ENCODE measurements around the gene EPC2. TPM values are rescaled to one million over a fixed set of nuclear protein-coding genes. Genes with fewer than 3 reads are reported as not detected.

Gene EPC2
- total and polyA plus RNA-seq, 2 experiments from 2014 or later: 4.2 to 20.0 TPM

GRCh38 chr2:148613231-148614013 lies 31.1 kb upstream of the EPC2 start:
- no peaks in the 10 kb centered on the region for H3K9me2 ChIP-seq (ENCODE audit: insufficient read depth)
- H3K4me1 ChIP-seq (ENCODE audit: insufficient read depth): peaks cover 10% of the 10 kb centered on the region; the same call in 1 of the 2 replicates
- peaks cover 9% of the 10 kb centered on the region; the same call in 1 of the 2 replicates for H3F3A ChIP-seq (ENCODE audit: insufficient read depth)
- no peak overlapping the region for H3K4me3 ChIP-seq
- H2AFZ ChIP-seq: no peak overlapping the region; the same call in 1 of the 2 replicates
- H3K27me3 ChIP-seq (replicated peaks; ENCODE audit: insufficient read depth): 0 out of 2 replicates have a peak, but pooled peaks cover 10% of the 10 kb centered on the region
- no peak overlapping the region for H3K27ac ChIP-seq
- no peak overlapping the region for H3K9ac ChIP-seq
- no peak for DNase-seq
- in situ Hi-C loops (cut with MboI): no loop called here
- no peaks in the 10 kb centered on the region for H3K9me3 ChIP-seq (ENCODE audit: low read depth)
- H4K20me1 ChIP-seq (ENCODE audit: insufficient read depth): no peaks in the 10 kb centered on the region
- WGBS, 2 experiments (ENCODE audit: low coverage in 1 of 2, low lambda C conversion rate in 2 of 2, missing lambda C conversion rate in 2 of 2): 73 to 75% methylated on average over 7 of the region's 7 CpGs
- H3K79me2 ChIP-seq (ENCODE audit: insufficient read depth): no peaks in the 10 kb centered on the region
- H3K4me2 ChIP-seq (ENCODE audit: unreplicated experiment): no peak overlapping the region
- TF ChIP-seq EZH2phosphoT487 (IDR thresholded peaks at IDR 0.05; ENCODE audit: insufficient read depth, low read depth) (no peak), EZH2 (IDR thresholded peaks at IDR 0.05; ENCODE audit: insufficient read depth, poor library complexity, severe bottlenecking) (no peak)
- H3K36me3 ChIP-seq (ENCODE audit: low read depth): no peaks in the 10 kb centered on the region

DNA sequence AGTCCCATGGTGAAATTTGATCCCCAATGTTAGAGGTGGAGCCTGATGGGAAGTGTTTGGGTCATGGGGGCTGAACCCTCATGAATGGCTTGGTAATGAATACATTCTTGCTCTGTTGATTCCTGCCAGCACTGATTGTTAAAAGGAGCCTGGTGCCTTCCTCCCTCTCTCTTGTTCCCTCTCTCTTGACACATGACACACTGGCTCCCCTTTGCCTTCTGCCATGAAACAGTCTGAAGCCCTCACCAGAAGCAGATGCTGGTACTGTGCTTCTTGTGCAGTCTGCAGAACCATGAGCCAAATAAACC lies 30.6 kb upstream of the EPC2 start:
- H3K9ac ChIP-seq: no peak overlapping the region
- no peak overlapping the region for H3K27ac ChIP-seq
- peaks cover 10% of the 10 kb centered on the region; the same call in 1 of the 2 replicates for H3K4me1 ChIP-seq (ENCODE audit: insufficient read depth)

DNA sequence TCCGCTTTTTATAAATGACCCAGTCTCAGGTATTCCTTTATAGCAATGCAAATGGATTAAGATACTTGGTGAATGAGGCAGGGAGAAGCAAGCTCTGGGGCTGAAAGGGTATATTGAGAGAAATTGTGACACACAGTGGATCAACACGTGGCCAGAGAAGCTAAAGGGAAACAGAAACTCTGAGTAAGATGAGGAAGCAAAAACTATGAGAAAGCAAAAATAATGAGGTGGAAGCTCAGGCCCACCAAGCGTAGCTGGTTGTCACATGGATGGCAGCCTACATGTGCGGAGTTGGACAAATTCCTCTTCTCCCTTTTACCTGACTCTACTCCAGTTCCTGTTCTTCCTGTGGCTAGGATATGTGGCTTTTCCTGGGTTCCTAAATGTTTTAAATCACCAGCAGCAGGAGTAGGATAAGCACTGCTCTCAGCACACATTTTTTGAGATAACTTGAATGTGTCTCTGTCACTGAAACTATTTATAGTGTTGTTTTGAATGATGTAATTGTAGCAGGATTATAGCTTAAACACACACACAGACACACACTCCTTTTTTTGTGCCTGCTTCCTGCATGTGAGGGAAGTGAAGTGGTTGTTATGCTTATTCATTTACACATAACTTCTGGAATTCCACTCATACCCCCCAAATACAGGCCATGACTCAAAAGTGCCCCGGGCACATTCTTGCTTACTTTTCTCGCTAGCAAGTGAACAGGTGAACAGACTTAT lies 30.1 kb upstream of the EPC2 start:
- Histone ChIP-seq H3K27me3 (replicated peaks; ENCODE audit: insufficient read depth) (0 out of 2 replicates have a peak, but pooled peaks cover 10% of the 10 kb centered on the region), H3K9ac (no peak overlapping the region), H4K20me1 (ENCODE audit: insufficient read depth) (no peaks in the 10 kb centered on the region), H3K4me2 (ENCODE audit: unreplicated experiment) (no peak overlapping the region), H3K27ac (no peak overlapping the region), H3K9me3 (ENCODE audit: low read depth) (no peaks in the 10 kb centered on the region), H3K9me2 (ENCODE audit: insufficient read depth) (no peaks in the 10 kb centered on the region), H3K36me3 (ENCODE audit: low read depth) (no peaks in the 10 kb centered on the region), H3F3A (ENCODE audit: insufficient read depth) (peaks cover 9% of the 10 kb centered on the region; the same call in 1 of the 2 replicates), H2AFZ (peak overlapping the region; percentile 41), H3K79me2 (ENCODE audit: insufficient read depth) (no peaks in the 10 kb centered on the region), H3K4me3 (no peak overlapping the region), H3K4me1 (ENCODE audit: insufficient read depth) (peaks cover 10% of the 10 kb centered on the region; the same call in 1 of the 2 replicates)
- in situ Hi-C loops (cut with MboI): no loop called here
- TF ChIP-seq EZH2phosphoT487 (IDR thresholded peaks at IDR 0.05; ENCODE audit: insufficient read depth, low read depth) (no peak), EZH2 (IDR thresholded peaks at IDR 0.05; ENCODE audit: insufficient read depth, poor library complexity, severe bottlenecking) (no peak)
- 36 to 40% methylated on average over 6 of the region's 6 CpGs for WGBS, 2 experiments (ENCODE audit: low coverage in 1 of 2, low lambda C conversion rate in 2 of 2, missing lambda C conversion rate in 2 of 2)
- peak; percentile 38 for DNase-seq

More for the DNA sequence above, 30.6 kb upstream of the EPC2 start:
- in situ Hi-C loops (cut with MboI): no loop called here
- Histone ChIP-seq H3K9me3 (ENCODE audit: low read depth) (no peaks in the 10 kb centered on the region), H3K27me3 (replicated peaks; ENCODE audit: insufficient read depth) (0 out of 2 replicates have a peak, but pooled peaks cover 10% of the 10 kb centered on the region), H3K79me2 (ENCODE audit: insufficient read depth) (no peaks in the 10 kb centered on the region), H3K4me3 (no peak overlapping the region), H3K36me3 (ENCODE audit: low read depth) (no peaks in the 10 kb centered on the region), H2AFZ (peak overlapping the region; percentile 41), H3K4me2 (ENCODE audit: unreplicated experiment) (no peak overlapping the region), H3K9me2 (ENCODE audit: insufficient read depth) (no peaks in the 10 kb centered on the region), H4K20me1 (ENCODE audit: insufficient read depth) (no peaks in the 10 kb centered on the region), H3F3A (ENCODE audit: insufficient read depth) (peaks cover 9% of the 10 kb centered on the region; the same call in 1 of the 2 replicates)
- TF ChIP-seq EZH2 (IDR thresholded peaks at IDR 0.05; ENCODE audit: insufficient read depth, poor library complexity, severe bottlenecking) (no peak), EZH2phosphoT487 (IDR thresholded peaks at IDR 0.05; ENCODE audit: insufficient read depth, low read depth) (no peak)
- DNase-seq: no peak

GRCh38 chr2:148615381-148615841 lies 29.1 kb upstream of the EPC2 start:
- TF ChIP-seq EZH2phosphoT487 (IDR thresholded peaks at IDR 0.05; ENCODE audit: insufficient read depth, low read depth) (no peak), EZH2 (IDR thresholded peaks at IDR 0.05; ENCODE audit: insufficient read depth, poor library complexity, severe bottlenecking) (no peak)
- H2AFZ ChIP-seq: no peak overlapping the region
- H3K9me3 ChIP-seq (ENCODE audit: low read depth): no peaks in the 10 kb centered on the region
- H3K9ac ChIP-seq: no peak overlapping the region
- no peak overlapping the region for H3K27ac ChIP-seq
- H3K27me3 ChIP-seq (replicated peaks; ENCODE audit: insufficient read depth): 0 out of 2 replicates have a peak, but pooled peaks cover 10% of the 10 kb centered on the region
- H4K20me1 ChIP-seq (ENCODE audit: insufficient read depth): no peaks in the 10 kb centered on the region
- peaks cover 9% of the 10 kb centered on the region; the same call in 1 of the 2 replicates for H3F3A ChIP-seq (ENCODE audit: insufficient read depth)
- no peaks in the 10 kb centered on the region for H3K36me3 ChIP-seq (ENCODE audit: low read depth)
- H3K4me1 ChIP-seq (ENCODE audit: insufficient read depth): peaks cover 10% of the 10 kb centered on the region; the same call in 1 of the 2 replicates
- no peak for DNase-seq
- no peak overlapping the region for H3K4me3 ChIP-seq
- in situ Hi-C loops (cut with MboI): no loop called here
- no peaks in the 10 kb centered on the region for H3K9me2 ChIP-seq (ENCODE audit: insufficient read depth)
- H3K4me2 ChIP-seq (ENCODE audit: unreplicated experiment): no peak overlapping the region
- WGBS, 2 experiments (ENCODE audit: low coverage in 1 of 2, low lambda C conversion rate in 2 of 2, missing lambda C conversion rate in 2 of 2): 29 to 35% methylated on average over 3 of the region's 3 CpGs
- H3K79me2 ChIP-seq (ENCODE audit: insufficient read depth): no peaks in the 10 kb centered on the region

Measured in GM23248 (cell line).